T follicular helper cell (primary cell): ENCODE measurements around the gene MLLT10.

Experiments used
- DNase-seq: peaks from one replicate; pipeline ENCODE4 v3.0.0-alpha.2; 2020; ENCODE audit warnings: low read depth

MLLT10 gene

DNA sequence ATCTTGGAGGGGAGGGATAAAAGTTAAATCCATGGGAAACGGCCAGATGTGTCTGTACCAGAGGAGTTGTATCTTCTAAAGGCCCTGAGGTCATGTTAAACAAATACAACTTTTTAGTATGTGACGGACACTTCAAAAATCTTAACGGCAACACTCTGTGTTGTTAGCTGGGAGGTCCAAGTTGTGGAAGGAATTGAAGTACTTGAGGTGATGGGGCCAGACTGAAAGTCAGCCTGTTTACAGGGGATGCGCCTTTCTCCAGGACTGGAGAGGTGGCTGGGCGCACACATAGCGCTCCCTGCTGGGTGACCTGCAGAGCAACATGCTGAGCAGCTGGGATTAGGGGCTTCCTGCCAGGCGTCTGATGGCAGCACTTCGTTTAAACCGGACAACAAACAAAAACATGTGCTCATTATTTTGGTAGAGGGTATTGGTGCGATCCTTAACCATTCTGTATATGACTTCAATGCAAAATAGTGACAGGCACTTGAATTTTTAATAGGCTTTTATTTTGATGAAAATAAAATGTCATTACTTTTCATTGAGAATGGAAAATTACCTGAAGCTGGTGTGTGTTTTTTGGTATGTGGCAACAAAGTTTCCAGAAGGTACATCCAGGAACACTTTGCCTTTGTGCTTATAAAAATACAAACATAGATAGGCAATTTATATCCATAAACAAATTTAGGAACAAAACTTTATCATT, 198.2 kb downstream of the MLLT10 start:
- DNase-seq, result no peak

GRCh38 chr10:21733710-21734109, 199.7 kb downstream of the MLLT10 start:
- DNase-seq, result no peak

DNA sequence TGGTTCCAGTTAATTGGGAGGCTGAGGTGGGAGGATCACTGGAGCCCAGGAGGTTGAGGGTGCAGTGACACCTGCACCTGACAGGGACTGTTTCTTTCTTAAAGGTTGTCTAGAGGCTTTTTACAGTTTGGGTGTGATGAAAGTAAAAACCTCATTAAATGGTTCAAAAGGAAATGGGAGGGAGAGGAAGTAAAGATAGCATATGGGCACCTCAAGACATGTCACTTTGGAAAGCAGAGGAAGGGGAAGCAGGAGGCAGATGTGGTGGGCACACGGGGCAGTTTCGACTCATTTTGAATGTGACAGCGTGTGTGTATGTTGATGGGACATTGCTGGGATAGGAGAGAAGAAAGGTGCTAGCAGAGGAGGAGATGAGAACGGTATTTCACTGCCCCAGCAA, 203.1 kb downstream of the MLLT10 start:
- no peak for DNase-seq

- DNase-seq, result peak; percentile 45
Observed at GRCh38 chr10:21740989-21741388, 207.0 kb downstream of the MLLT10 start.

GRCh38 chr10:21742740-21743412, 208.8 kb downstream of the MLLT10 start:
- DNase-seq, result no peak

- no peak for DNase-seq
Observed at GRCh38 chr10:21744223-21744622, 210.2 kb downstream of the MLLT10 start.

DNA sequence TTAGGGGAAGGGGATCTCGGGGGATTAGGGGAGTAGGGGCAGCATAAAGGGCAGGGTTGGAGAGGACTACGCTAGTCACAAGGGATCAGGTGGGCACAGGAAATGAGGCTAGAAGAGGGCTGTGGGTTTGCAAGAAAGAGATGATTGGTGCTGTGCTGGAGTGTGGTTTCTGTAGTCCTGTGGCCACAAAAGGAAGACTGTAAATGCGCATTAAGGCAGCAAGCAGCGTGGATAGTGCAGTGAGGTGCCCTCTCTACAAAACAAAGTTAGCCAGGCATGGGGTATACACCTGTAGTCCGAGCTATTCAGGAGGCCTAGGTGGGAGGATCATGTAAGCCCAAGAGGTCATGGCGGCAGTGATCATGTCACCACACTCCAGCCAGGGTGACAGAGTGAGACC, 212.1 kb downstream of the MLLT10 start:
- no peak for DNase-seq

DNA sequence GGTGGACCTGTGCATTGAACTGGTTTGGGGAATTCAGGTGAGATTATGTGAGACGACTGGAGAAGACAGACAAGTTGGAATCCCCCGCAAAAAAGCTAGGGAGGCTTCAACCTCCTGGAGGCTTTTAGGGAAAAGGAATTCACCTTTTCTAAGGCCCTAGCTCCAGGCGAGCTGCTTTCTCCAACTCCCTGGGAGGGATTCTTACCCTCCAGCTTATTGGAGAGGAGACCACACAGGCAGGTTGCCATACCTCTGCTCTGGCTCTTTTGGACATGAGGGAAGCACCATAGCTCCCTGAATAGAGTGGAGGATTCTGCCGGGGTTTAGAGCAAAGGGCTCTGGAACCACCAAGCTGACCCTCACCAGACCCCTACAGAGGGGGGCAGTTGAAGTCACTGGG, 213.8 kb downstream of the MLLT10 start:
- DNase-seq, result no peak

DNA sequence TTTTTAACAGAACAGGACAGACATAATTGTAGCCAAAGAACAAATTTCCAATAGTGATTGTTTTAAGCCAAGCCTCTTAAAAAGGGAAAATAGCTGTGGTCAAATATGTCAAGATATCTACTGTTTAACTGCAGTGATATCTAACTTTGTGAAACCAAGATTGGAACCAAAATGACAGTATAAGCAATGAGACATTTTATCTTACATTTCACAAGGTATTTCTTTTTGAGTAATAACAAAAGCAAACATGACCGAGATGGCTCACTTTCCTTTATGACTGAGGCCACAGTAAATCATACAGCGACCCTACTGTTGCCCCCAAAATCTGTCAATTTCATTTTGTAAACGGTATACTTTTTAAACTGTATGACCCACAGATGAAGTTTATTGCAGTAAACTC, 215.8 kb downstream of the MLLT10 start:
- DNase-seq, result no peak

- no peak for DNase-seq
Observed at GRCh38 chr10:21750424-21750823, 216.4 kb downstream of the MLLT10 start.

- DNase-seq, result no peak
Observed at GRCh38 chr10:21751341-21752310, 217.6 kb downstream of the MLLT10 start.

DNA sequence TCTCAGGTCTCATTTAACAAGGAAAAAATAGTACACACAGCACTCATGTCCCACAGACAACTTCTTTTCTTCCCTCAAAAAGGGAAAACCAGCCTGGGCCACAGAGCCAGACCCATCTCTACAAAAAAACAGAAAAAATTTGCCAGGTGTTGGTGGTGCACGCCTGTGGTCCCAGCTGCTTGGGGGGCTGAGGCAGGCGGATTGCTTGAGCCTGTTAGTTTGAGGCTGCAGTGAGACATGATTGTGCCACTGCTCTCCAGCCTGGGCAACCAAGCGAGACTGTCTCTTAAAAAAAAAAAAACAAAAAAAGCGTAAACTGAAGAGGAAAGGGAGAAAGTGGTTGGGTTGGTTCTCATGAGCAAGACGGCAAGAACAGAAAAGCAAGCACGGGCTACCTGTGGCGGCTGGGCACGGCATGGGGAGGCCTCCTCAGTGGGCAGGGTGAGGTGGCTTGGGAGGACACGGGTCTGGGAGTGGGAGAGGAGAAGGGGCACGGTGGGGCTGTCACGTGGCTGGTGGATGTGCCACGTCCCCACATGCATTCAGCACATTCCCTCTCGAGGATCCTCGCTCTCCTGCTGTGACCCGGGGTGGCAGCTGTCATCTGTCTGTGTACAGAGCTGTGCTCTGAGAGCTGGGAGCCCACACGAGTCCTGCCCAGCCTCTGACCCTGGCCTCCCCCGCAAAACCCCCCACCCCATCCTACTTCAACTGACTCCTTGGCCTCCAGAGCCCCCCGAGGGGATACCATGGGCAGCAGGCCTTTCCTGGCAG, 219.7 kb downstream of the MLLT10 start:
- no peak for DNase-seq

GRCh38 chr10:21754410-21755011, 220.5 kb downstream of the MLLT10 start:
- DNase-seq, result no peak

GRCh38 chr10:21756707-21757106, 222.7 kb downstream of the MLLT10 start:
- no peak for DNase-seq

- no peak for DNase-seq
Observed at GRCh38 chr10:21757185-21757901, 223.3 kb downstream of the MLLT10 start.

- DNase-seq, result no peak
Observed at GRCh38 chr10:21758239-21758638, 224.2 kb downstream of the MLLT10 start.

DNA sequence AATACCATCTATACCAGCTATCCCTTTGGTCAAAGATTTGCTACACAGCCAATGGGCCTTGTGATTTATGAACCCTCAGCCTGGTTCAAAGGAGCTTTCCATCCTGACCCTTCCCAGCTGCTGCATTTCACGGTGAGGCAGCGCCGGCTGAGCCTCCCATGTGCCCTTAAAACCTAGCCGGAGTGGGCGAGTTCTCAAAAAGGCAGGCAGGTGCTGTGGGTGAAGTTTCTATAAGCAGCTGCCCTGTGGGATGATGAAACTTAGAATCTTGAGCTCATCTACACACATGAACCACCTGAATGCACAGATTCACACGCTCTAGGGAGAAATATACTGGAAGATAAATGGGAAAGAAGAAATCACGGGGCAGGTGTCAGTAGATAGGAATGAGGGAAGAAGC, 224.7 kb downstream of the MLLT10 start:
- DNase-seq, result no peak

DNA sequence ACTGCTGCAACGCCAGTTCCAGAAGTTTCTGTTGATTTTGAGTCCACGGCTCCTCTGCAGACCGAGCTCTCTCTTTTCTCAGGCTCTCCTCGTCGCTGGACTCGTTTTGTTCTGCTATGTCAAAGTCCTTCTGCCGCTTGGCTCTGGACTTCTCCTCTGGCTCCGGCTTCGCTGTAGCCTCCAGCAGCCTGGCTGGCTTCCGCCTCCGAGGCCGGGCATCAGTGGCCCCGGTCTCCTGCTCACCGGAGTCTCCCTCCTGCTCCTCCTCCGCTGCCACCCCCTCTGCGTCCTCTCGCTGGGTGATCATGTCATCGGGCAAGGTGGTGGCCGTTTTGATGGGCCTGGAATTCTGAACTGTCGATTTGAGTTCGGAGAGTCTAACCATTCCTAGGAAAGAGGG, 225.2 kb downstream of the MLLT10 start:
- DNase-seq, result no peak

- no peak for DNase-seq
Observed at GRCh38 chr10:21760332-21760731, 226.3 kb downstream of the MLLT10 start.

GRCh38 chr10:21764466-21765189, 230.6 kb downstream of the MLLT10 start:
- DNase-seq, result peak; percentile 11
